Type B pancreatic cell (in vitro differentiated cells): ENCODE data around the gene NTM. TPM values are rescaled to one million over a fixed set of nuclear protein-coding genes. Genes with fewer than 3 reads are reported as not detected.
A peak's percentile ranks its signal among the peaks of the same experiment; 100 is the strongest.
"Not testable (repeated sequence)": the region's sequence is repeated elsewhere in the genome, so short reads cannot be mapped to it uniquely, and the experiment has no call there.

ENCODE experiments used
- DNase-seq: peaks from one replicate; pipeline ENCODE4 v3.0.0; 2021; ENCODE audit warnings: mixed read lengths; ENCODE audit not compliant: unreplicated experiment; ENCODE audit errors: extremely low spot score
- H3K27ac Mint-ChIP-seq: 2 replicates; pipeline ENCODE4 v1.8.0; 2021; ENCODE audit warnings: mild to moderate bottlenecking, mixed read lengths
- H3K27me3 Mint-ChIP-seq: 2 replicates; pipeline ENCODE4 v1.8.0; 2021; ENCODE audit warnings: mixed read lengths
- H3K36me3 Mint-ChIP-seq: 2 replicates; pipeline ENCODE4 v1.8.0; 2021; ENCODE audit warnings: mixed read lengths
- H3K4me1 Mint-ChIP-seq: one replicate; pipeline ENCODE4 v1.8.0; 2021; ENCODE audit warnings: mixed read lengths; ENCODE audit not compliant: unreplicated experiment
- H3K4me3 Mint-ChIP-seq: 2 replicates; pipeline ENCODE4 v1.8.0; 2021; ENCODE audit warnings: mild to moderate bottlenecking, mixed read lengths
- H3K9me3 Mint-ChIP-seq: 2 replicates; pipeline ENCODE4 v1.8.0; 2021; ENCODE audit warnings: mixed read lengths
- CTCF ChIP-seq: fragments of 200-600 bp; sonication (generic); conservative IDR thresholded peaks from 2 replicates; pipeline ENCODE4 v1.5.0; 2021; ENCODE audit warnings: antibody characterized with exemption, mild to moderate bottlenecking
- total RNA-seq: library from RNA; stranded (reverse); gene quantifications from 2 replicates; pipeline ENCODE4 v1.2.1, GENCODE V29; 2021; ENCODE audit warnings: low replicate concordance

NTM gene
- total RNA-seq, 1 donor from 2014 or later, result 19.2 TPM

GRCh38 chr11:131418189-131418588, 47.8 kb downstream of the NTM start:
- no peak for TF ChIP-seq CTCF
- Mint-ChIP-seq H3K27ac (no peak overlapping the region), H3K4me1 (peaks cover 7% of the 10 kb centered on the region), H3K27me3 (peaks cover 17% of the 10 kb centered on the region), H3K36me3 (peaks cover 3% of the 10 kb centered on the region), H3K4me3 (no peak overlapping the region), H3K9me3 (peaks cover 9% of the 10 kb centered on the region)
- no peak for DNase-seq

GRCh38 chr11:131421066-131421855, 50.8 kb downstream of the NTM start:
- peaks cover 14% of the 10 kb centered on the region for H3K4me1 Mint-ChIP-seq
- H3K36me3 Mint-ChIP-seq, result peaks cover 3% of the 10 kb centered on the region
- no peak for TF ChIP-seq CTCF
- DNase-seq, result no peak
- H3K27me3 Mint-ChIP-seq, result peaks cover 17% of the 10 kb centered on the region
- no peak overlapping the region for H3K4me3 Mint-ChIP-seq
- peaks cover 4% of the 10 kb centered on the region for H3K9me3 Mint-ChIP-seq
- H3K27ac Mint-ChIP-seq, result peak overlapping the region; percentile 42

- H3K27ac Mint-ChIP-seq, result peak overlapping the region; percentile 94
- peaks cover 4% of the 10 kb centered on the region for H3K9me3 Mint-ChIP-seq
- DNase-seq, result no peak
- no peak for TF ChIP-seq CTCF
- peaks cover 19% of the 10 kb centered on the region for H3K27me3 Mint-ChIP-seq
- H3K36me3 Mint-ChIP-seq, result peaks cover 3% of the 10 kb centered on the region
- H3K4me1 Mint-ChIP-seq, result peaks cover 14% of the 10 kb centered on the region
- H3K4me3 Mint-ChIP-seq, result no peak overlapping the region
Measured at GRCh38 chr11:131422029-131422428, 51.6 kb downstream of the NTM start.

GRCh38 chr11:131422496-131422895, 52.1 kb downstream of the NTM start:
- H3K36me3 Mint-ChIP-seq, result peaks cover 3% of the 10 kb centered on the region
- no peak for TF ChIP-seq CTCF
- peaks cover 4% of the 10 kb centered on the region for H3K9me3 Mint-ChIP-seq
- H3K4me1 Mint-ChIP-seq, result peaks cover 14% of the 10 kb centered on the region
- H3K4me3 Mint-ChIP-seq, result peak overlapping the region; percentile 57
- peaks cover 15% of the 10 kb centered on the region for H3K27me3 Mint-ChIP-seq
- H3K27ac Mint-ChIP-seq, result peak overlapping the region; percentile 94
- DNase-seq, result no peak

- H3K4me3 Mint-ChIP-seq, result peak overlapping the region; percentile 64
- H3K9me3 Mint-ChIP-seq, result peaks cover 4% of the 10 kb centered on the region
- DNase-seq, result no peak
- peaks cover 15% of the 10 kb centered on the region for H3K27me3 Mint-ChIP-seq
- peaks cover 14% of the 10 kb centered on the region for H3K4me1 Mint-ChIP-seq
- H3K27ac Mint-ChIP-seq, result peak overlapping the region; percentile 94
- TF ChIP-seq CTCF, result no peak
- H3K36me3 Mint-ChIP-seq, result peaks cover 3% of the 10 kb centered on the region
Measured at GRCh38 chr11:131423688-131424087, 53.3 kb downstream of the NTM start.

GRCh38 chr11:131424257-131424876, 54.0 kb downstream of the NTM start:
- H3K4me3 Mint-ChIP-seq, H3K9me3 Mint-ChIP-seq, DNase-seq, H3K36me3 Mint-ChIP-seq: not testable (repeated sequence)
- H3K27ac Mint-ChIP-seq, result peak overlapping the region; percentile 94
- peaks cover 14% of the 10 kb centered on the region for H3K4me1 Mint-ChIP-seq
- H3K27me3 Mint-ChIP-seq, result peaks cover 12% of the 10 kb centered on the region
